Brain microvascular endothelial cell (primary cell): ENCODE measurements around the gene CHST3.

Experiments
- DNase-seq: peaks from one replicate; pipeline ENCODE4 v3.0.0-alpha.2; 2020
- H3K27ac ChIP-seq: fragments of 250-450 bp; sonication (Bioruptor Pico); 2 replicates; pipeline ENCODE4 v1.5.1; 2020; ENCODE audit warnings: mild to moderate bottlenecking, moderate library complexity
- H3K27me3 ChIP-seq: fragments of 250-450 bp; sonication (Bioruptor Pico); replicated peaks from 2 replicates; pipeline ENCODE4 v1.5.1; 2020; ENCODE audit warnings: mild to moderate bottlenecking
- H3K36me3 ChIP-seq: fragments of 250-450 bp; sonication (Bioruptor Pico); replicated peaks from 2 replicates; pipeline ENCODE4 v1.5.1; 2020; ENCODE audit warnings: mild to moderate bottlenecking
- H3K4me3 ChIP-seq: 2 replicates; pipeline ENCODE4 v1.5.1; 2011; ENCODE audit warnings: low read depth, mild to moderate bottlenecking, control low read depth, low read length, moderate library complexity
- in situ Hi-C: cut with HindIII; loops from 2 replicates; pipeline ENCODE4 v1.10.0; 2017; ENCODE audit warnings: low sequenced_read_pairs, low pct_ligation_motif_present
- TF ChIP-seq, protein P1 (sequence below): IDR thresholded peaks from 2 replicates; pipeline ENCODE4 v1.5.1; 2011; ENCODE audit warnings: low read depth, mild to moderate bottlenecking, moderate library complexity, low read length, control low read depth, inconsistent platforms; ENCODE audit errors: missing control alignments

Gene CHST3

DNA sequence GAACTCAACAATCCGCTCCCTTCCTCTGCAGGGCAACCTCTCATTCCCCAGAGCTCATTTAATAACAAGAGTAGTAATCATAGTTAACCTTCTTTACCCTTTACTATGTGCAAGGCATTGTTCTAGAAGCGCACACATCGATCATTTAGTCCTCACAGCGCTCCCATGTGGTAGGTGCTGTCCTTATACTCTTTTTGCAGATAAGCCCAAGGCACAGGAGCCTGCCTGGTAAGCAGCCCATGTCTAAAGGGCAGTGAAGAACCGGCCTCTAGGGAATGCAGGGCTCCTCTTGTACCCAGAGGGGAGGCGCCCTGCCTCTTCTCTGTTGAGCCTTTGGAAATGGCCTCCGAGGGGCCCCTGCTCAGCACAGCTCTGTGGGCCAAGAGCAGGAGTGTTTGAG lies 14.3 kb downstream of the CHST3 start:
- H3K4me3 ChIP-seq, result no peak overlapping the region
- DNase-seq, result no peak
- no peak overlapping the region for H3K27ac ChIP-seq
- TF ChIP-seq, protein P1, sequence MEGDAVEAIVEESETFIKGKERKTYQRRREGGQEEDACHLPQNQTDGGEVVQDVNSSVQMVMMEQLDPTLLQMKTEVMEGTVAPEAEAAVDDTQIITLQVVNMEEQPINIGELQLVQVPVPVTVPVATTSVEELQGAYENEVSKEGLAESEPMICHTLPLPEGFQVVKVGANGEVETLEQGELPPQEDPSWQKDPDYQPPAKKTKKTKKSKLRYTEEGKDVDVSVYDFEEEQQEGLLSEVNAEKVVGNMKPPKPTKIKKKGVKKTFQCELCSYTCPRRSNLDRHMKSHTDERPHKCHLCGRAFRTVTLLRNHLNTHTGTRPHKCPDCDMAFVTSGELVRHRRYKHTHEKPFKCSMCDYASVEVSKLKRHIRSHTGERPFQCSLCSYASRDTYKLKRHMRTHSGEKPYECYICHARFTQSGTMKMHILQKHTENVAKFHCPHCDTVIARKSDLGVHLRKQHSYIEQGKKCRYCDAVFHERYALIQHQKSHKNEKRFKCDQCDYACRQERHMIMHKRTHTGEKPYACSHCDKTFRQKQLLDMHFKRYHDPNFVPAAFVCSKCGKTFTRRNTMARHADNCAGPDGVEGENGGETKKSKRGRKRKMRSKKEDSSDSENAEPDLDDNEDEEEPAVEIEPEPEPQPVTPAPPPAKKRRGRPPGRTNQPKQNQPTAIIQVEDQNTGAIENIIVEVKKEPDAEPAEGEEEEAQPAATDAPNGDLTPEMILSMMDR, result peak; percentile 52
- H3K36me3 ChIP-seq, result no peaks in the 10 kb centered on the region
- H3K27me3 ChIP-seq, result no peaks in the 10 kb centered on the region
- in situ Hi-C loops, result no loop called here

DNA sequence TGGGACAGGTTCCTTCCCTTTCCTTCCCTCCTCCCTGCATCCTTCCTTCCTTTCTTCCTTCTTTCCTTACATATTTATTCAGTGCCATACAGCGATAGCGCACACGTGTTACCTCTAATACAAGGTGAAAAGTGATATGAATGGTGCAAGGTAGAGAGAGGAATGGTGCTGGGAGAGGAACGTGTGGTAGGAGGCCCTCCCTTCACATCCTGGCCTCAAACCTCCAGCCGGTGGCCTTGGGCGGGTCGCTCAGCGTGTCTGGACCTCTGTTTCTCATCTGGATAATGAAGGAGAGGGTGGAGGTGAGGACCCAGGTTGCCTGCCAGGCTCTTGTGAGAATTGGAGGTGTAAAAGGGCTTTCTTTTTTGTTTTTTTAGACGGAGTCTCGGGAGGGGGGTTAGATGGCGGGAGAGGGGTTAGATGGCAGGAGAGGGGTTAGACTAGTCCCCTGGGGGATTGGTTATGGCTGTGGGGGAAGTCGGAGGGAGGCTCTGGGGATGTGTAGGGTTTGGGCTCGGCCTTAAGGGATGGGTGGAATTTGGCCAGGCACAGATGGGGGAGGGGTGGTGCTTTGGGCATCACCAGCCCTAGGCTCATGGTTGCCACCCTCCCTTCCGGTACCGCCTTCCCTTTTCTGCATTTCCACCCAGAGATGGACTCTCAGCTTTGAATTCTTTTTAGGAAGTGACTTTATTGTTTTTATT lies 14.9 kb downstream of the CHST3 start:
- no peak for DNase-seq
- in situ Hi-C loops, result no loop called here
- H3K27ac ChIP-seq, result no peak overlapping the region

DNA sequence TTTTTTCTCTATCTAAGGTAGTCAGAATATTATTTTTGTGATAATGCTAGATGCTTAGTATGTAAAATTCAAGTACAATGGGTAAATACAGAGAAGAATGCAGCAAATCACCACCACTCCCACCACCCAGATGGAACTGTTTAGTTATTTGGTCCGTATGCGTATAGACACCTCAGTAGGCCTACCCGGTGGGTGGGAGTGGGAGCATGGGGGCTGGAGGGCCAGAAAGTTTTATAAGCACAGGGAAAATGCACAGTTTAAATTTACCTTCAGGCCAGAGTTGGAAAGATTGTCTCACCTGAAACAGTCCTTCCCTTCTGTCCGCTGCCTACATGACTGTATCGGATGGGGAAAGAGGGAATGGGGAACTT lies 15.5 kb downstream of the CHST3 start:
- H3K27ac ChIP-seq, result no peak overlapping the region
- H3K27me3 ChIP-seq, result no peaks in the 10 kb centered on the region
- in situ Hi-C loops, result no loop called here
- H3K36me3 ChIP-seq, result no peaks in the 10 kb centered on the region
- no peak overlapping the region for H3K4me3 ChIP-seq
- TF ChIP-seq, protein P1, result no peak
- no peak for DNase-seq

More for the DNA sequence above, 14.9 kb downstream of the CHST3 start:
- TF ChIP-seq, protein P1, result no peak
- H3K27me3 ChIP-seq, result no peaks in the 10 kb centered on the region
- H3K4me3 ChIP-seq, result no peak overlapping the region
- no peaks in the 10 kb centered on the region for H3K36me3 ChIP-seq

DNA sequence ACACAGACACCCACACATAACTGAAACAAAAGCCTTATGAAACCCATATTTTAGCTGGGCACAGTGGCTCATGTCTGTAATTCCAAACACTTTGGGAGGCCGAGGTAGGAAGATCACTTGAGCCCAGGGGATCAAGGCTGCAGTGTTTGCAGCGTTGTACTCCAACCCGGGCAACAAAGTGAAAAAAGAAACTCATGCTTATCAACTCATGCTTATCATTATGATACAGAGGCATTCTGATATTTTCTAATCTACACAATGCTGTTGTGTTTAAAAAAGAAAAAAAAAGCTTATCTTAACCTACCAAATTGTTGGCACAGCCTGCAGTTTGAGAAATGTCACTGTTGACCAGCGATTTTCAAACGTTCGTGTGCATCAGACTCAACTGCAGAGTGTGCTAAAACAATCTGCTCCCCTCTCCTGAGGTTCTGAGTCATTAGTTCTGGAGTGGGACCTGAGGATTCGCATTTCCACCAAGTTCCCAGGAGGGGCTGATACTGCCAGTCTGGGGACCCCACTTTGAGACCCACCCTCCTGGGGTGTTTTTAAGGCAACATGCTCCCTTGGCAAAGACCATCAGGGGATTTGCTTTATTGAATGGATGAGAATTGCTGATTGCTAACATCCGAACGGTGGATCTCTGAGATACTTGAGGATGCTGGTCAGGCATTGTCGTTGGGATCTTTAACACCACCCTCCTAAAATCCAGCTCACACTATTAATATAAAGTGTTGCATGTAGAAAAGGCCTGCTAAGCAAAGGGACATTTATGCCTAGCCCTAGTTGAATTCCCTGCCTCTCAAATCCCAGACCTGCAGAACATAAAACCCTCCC lies 16.2 kb downstream of the CHST3 start:
- no peak overlapping the region for H3K4me3 ChIP-seq
- no peaks in the 10 kb centered on the region for H3K27me3 ChIP-seq
- TF ChIP-seq, protein P1, result no peak
- no peak for DNase-seq
- in situ Hi-C loops, result no loop called here
- peak overlapping the region; percentile 2 for H3K27ac ChIP-seq
- no peaks in the 10 kb centered on the region for H3K36me3 ChIP-seq

DNA sequence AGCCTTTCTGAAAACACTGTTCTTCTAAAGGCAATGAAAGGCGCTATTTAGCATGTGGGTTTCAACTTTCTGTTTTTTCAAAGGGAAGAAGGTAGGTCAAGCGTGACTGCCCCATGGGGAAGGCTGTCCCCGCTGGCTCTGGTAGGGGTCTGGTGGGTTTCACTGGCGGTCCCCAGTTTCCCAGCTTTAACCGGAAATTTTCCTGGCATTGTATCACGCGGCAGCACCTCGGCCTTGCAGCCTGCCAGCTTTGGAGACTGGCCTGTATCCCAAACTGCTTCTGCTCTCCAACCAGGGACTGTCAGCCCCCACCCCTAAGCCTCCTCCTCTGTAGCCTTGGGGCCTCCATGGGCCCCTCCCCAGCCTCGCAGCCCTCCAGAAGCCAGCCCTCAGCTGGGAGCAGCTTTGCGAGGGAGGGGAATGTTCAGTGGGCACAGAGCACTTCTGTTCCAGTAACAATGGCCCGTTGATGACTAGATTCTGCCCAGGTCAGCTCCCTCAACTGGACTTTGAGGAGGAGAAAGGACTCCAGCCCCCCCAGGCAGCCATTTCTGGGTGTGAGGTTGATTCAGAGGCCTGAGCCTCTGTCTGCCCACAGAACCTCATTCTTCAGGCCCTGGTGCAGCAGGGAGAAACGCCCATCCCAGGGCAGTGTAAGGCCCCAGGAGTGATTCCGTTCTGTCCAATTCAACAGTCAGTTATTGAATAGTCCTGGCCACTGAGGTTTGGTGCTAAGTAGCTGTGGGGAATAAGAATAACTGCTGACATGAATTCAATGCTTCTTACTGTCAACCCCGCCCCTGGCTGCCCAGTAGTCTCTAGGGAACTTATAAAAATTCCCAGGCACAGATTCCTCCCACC lies 17.1 kb downstream of the CHST3 start:
- Histone ChIP-seq H3K27ac (peak overlapping the region; percentile 10), H3K4me3 (no peak overlapping the region), H3K36me3 (no peaks in the 10 kb centered on the region), H3K27me3 (no peaks in the 10 kb centered on the region)
- no peak for DNase-seq
- TF ChIP-seq, protein P1, result no peak
- in situ Hi-C loops, result no loop called here
